GM21825 (cell line): ENCODE data around the gene GSG1L.
"Not testable (repeated sequence)": the region's sequence is repeated elsewhere in the genome, so short reads cannot be mapped to it uniquely, and the experiment has no call there.

Source experiments
- ATAC-seq: cut with Tn5 transposase; IDR thresholded peaks from one replicate; pipeline ENCODE4 v1.9.1; 2021; ENCODE audit warnings: mild to moderate bottlenecking, moderate library complexity; ENCODE audit not compliant: unreplicated experiment

GSG1L gene

GRCh38 chr16:27745348-27745747, 318.2 kb downstream of the GSG1L start:
- ATAC-seq: no peak

- no peak for ATAC-seq
Observed at GRCh38 chr16:27743963-27744362, 319.6 kb downstream of the GSG1L start.

- ATAC-seq: not testable (repeated sequence)
Observed at GRCh38 chr16:27743001-27743400, 320.5 kb downstream of the GSG1L start.

- ATAC-seq: no peak
Observed at GRCh38 chr16:27742333-27742732, 321.2 kb downstream of the GSG1L start.

- no peak for ATAC-seq
Observed at GRCh38 chr16:27740496-27741201, 322.9 kb downstream of the GSG1L start.

- no peak for ATAC-seq
Observed at GRCh38 chr16:27739606-27740357, 323.7 kb downstream of the GSG1L start.

- no peak for ATAC-seq
Observed at GRCh38 chr16:27738596-27738995, 324.9 kb downstream of the GSG1L start.
